ENCODE measurements around the gene DNAJC22.

- TF ChIP-seq POLR2AphosphoS5 (IDR thresholded peaks at IDR 0.05; ENCODE audit: low read depth, low read length) (no peak), TAF1 (IDR thresholded peaks at IDR 0.05; ENCODE audit: low read depth, low read length) (no peak), POLR2A (IDR thresholded peaks at IDR 0.05; ENCODE audit: low read depth, low read length) (no peak), PAX5 (IDR thresholded peaks at IDR 0.05; ENCODE audit: insufficient read depth, low read length, severe bottlenecking) (peak; percentile 92)
Measured at GRCh38 chr12:49345051-49345824, 1.4 kb upstream of the DNAJC22 start.
